GM21447 (cell line): ENCODE data around the gene OVOL2.
"Not testable (repeated sequence)": the region's sequence is repeated elsewhere in the genome, so short reads cannot be mapped to it uniquely, and the experiment has no call there.

Experiments
- ATAC-seq: cut with Tn5 transposase; IDR thresholded peaks from one replicate; pipeline ENCODE4 v1.9.1; 2021; ENCODE audit not compliant: unreplicated experiment

Gene OVOL2

GRCh38 chr20:18057101-18057993 is at the start of gene OVOL2:
TSS of gene OVOL2 (minus strand) at chr20:18057916. CDS start at chr20:18057634, 282 bp downstream.
- ATAC-seq: no peak

- ATAC-seq: no peak
Measured at GRCh38 chr20:18103497-18103896, 45.8 kb upstream of the OVOL2 start.

- no peak for ATAC-seq
Measured at GRCh38 chr20:18101125-18101810, 43.6 kb upstream of the OVOL2 start.

GRCh38 chr20:18100569-18100968 is 42.9 kb upstream of the OVOL2 start:
- not testable (repeated sequence) for ATAC-seq

- no peak for ATAC-seq
Measured at GRCh38 chr20:18094191-18094590, 36.5 kb upstream of the OVOL2 start.

GRCh38 chr20:18093388-18093787 is 35.7 kb upstream of the OVOL2 start:
- no peak for ATAC-seq

GRCh38 chr20:18092890-18093289 is 35.2 kb upstream of the OVOL2 start:
- no peak for ATAC-seq

GRCh38 chr20:18091623-18092022 is 33.9 kb upstream of the OVOL2 start:
- no peak for ATAC-seq

GRCh38 chr20:18090477-18090876 is 32.8 kb upstream of the OVOL2 start:
- no peak for ATAC-seq

- no peak for ATAC-seq
Measured at GRCh38 chr20:18090044-18090443, 32.3 kb upstream of the OVOL2 start.

- ATAC-seq: not testable (repeated sequence)
Measured at GRCh38 chr20:18088841-18089240, 31.1 kb upstream of the OVOL2 start.

- ATAC-seq: not testable (repeated sequence)
Measured at GRCh38 chr20:18088298-18088697, 30.6 kb upstream of the OVOL2 start.

GRCh38 chr20:18087054-18087453 is 29.3 kb upstream of the OVOL2 start:
- ATAC-seq: no peak

GRCh38 chr20:18080836-18081235 is 23.1 kb upstream of the OVOL2 start:
- ATAC-seq: not testable (repeated sequence)

GRCh38 chr20:18079756-18080353 is 22.1 kb upstream of the OVOL2 start:
- ATAC-seq: no peak

GRCh38 chr20:18077157-18077556 is 19.4 kb upstream of the OVOL2 start:
- no peak for ATAC-seq

- ATAC-seq: no peak
Measured at GRCh38 chr20:18072532-18072931, 14.8 kb upstream of the OVOL2 start.

- no peak for ATAC-seq
Measured at GRCh38 chr20:18066421-18067333, 9.0 kb upstream of the OVOL2 start.

- no peak for ATAC-seq
Measured at GRCh38 chr20:18063676-18064075, 6.0 kb upstream of the OVOL2 start.

- no peak for ATAC-seq
Measured at GRCh38 chr20:18059603-18060002, 1.9 kb upstream of the OVOL2 start.
